Measurements from ENCODE around the gene GRIN3B.

The GRIN3B gene

GRCh38 chr19:973726-974563, 26.3 kb upstream of the GRIN3B start:
- Histone ChIP-seq H3K27me3 (ENCODE audit: insufficient read depth, low read depth) (no peaks in the 10 kb centered on the region), H3K4me2 (no peak overlapping the region), H3K4me1 (ENCODE audit: low read depth, poor library complexity, severe bottlenecking) (no peaks in the 10 kb centered on the region), H4K20me1 (ENCODE audit: insufficient read depth) (no peaks in the 10 kb centered on the region), H3K79me2 (ENCODE audit: insufficient read depth, low read depth) (no peaks in the 10 kb centered on the region), H3K9ac (no peak overlapping the region), H3K27ac (no peak overlapping the region), H2AFZ (ENCODE audit: low read depth) (no peak overlapping the region), H3K36me3 (ENCODE audit: insufficient read depth) (no peaks in the 10 kb centered on the region; the same call in 1 of the 2 replicates), H3K4me3 (IDR thresholded peaks at IDR 0.05; ENCODE audit: insufficient read depth, low read depth, low read length) (no peak overlapping the region)
- TF ChIP-seq, protein P1, sequence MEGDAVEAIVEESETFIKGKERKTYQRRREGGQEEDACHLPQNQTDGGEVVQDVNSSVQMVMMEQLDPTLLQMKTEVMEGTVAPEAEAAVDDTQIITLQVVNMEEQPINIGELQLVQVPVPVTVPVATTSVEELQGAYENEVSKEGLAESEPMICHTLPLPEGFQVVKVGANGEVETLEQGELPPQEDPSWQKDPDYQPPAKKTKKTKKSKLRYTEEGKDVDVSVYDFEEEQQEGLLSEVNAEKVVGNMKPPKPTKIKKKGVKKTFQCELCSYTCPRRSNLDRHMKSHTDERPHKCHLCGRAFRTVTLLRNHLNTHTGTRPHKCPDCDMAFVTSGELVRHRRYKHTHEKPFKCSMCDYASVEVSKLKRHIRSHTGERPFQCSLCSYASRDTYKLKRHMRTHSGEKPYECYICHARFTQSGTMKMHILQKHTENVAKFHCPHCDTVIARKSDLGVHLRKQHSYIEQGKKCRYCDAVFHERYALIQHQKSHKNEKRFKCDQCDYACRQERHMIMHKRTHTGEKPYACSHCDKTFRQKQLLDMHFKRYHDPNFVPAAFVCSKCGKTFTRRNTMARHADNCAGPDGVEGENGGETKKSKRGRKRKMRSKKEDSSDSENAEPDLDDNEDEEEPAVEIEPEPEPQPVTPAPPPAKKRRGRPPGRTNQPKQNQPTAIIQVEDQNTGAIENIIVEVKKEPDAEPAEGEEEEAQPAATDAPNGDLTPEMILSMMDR (conservative IDR thresholded peaks at IDR 0.05; ENCODE audit: low read depth, low read length): no peak

- Histone ChIP-seq H2AFZ (ENCODE audit: low read depth) (no peak overlapping the region), H3K27ac (no peak overlapping the region), H3K4me1 (ENCODE audit: low read depth, poor library complexity, severe bottlenecking) (no peaks in the 10 kb centered on the region), H4K20me1 (ENCODE audit: insufficient read depth) (no peaks in the 10 kb centered on the region), H3K4me2 (no peak overlapping the region), H3K36me3 (ENCODE audit: insufficient read depth) (no peaks in the 10 kb centered on the region; the same call in 1 of the 2 replicates), H3K4me3 (IDR thresholded peaks at IDR 0.05; ENCODE audit: insufficient read depth, low read depth, low read length) (no peak overlapping the region), H3K27me3 (ENCODE audit: insufficient read depth, low read depth) (no peaks in the 10 kb centered on the region), H3K9ac (no peak overlapping the region), H3K79me2 (ENCODE audit: insufficient read depth, low read depth) (no peaks in the 10 kb centered on the region)
- TF ChIP-seq, protein P1 (conservative IDR thresholded peaks at IDR 0.05; ENCODE audit: low read depth, low read length): no peak
These were observed 25.5 kb upstream of the GRIN3B start for GRCh38 chr19:974564-975257.

DNA sequence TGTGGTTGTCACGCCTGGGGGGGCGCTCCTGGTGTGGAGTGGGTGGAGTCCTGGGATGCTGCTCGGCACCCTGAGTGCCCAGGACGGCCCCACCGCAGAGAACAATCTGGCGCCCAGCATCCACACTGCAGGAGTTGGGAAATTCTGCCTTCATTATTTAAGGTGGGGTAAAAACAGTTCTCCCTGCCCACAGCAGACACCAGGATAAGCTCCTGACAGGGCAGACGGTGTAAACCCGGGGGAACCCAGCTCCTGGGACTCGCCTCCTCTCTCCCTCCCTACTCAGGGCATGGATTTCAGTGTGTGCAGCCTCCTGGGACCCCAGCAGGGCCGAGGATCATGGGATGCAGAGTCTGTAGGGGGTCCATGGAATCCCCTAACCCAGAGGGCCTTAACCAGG, 23.7 kb upstream of the GRIN3B start:
- no peaks in the 10 kb centered on the region for H4K20me1 ChIP-seq (ENCODE audit: insufficient read depth)

DNA sequence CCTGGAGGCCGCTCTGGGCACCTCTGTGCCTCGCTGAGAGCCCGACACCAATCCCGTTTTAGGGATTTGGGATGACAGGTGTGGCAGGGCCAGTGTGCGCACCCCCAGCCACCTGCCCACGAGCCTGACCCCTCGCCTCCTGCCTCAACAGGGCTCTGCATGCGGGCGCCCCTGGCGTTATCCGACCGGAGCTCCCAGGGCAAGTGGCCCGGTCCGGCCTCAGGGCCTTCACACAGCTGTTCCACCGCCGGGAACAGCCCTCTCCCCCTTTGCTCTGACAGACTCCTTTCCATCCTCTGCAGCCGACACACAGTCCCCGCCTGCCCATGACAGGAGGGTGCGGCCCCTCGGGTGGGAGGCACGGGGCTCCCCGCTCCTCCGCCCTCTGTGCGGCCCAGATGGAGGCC, 23.2 kb upstream of the GRIN3B start:
- Histone ChIP-seq H3K9ac (no peak overlapping the region), H3K4me3 (IDR thresholded peaks at IDR 0.05; ENCODE audit: insufficient read depth, low read depth, low read length) (no peak overlapping the region), H4K20me1 (ENCODE audit: insufficient read depth) (no peaks in the 10 kb centered on the region), H3K4me1 (ENCODE audit: low read depth, poor library complexity, severe bottlenecking) (no peaks in the 10 kb centered on the region), H3K79me2 (ENCODE audit: insufficient read depth, low read depth) (no peaks in the 10 kb centered on the region), H3K27ac (no peak overlapping the region), H3K4me2 (no peak overlapping the region), H2AFZ (ENCODE audit: low read depth) (no peak overlapping the region), H3K36me3 (ENCODE audit: insufficient read depth) (no peaks in the 10 kb centered on the region), H3K27me3 (ENCODE audit: insufficient read depth, low read depth) (no peaks in the 10 kb centered on the region)
- TF ChIP-seq, protein P1 (conservative IDR thresholded peaks at IDR 0.05; ENCODE audit: low read depth, low read length): no peak

More for the DNA sequence above, 23.7 kb upstream of the GRIN3B start:
- Histone ChIP-seq H3K79me2 (ENCODE audit: insufficient read depth, low read depth) (no peaks in the 10 kb centered on the region), H2AFZ (ENCODE audit: low read depth) (no peak overlapping the region), H3K4me2 (no peak overlapping the region), H3K27me3 (ENCODE audit: insufficient read depth, low read depth) (no peaks in the 10 kb centered on the region), H3K27ac (no peak overlapping the region), H3K9ac (no peak overlapping the region), H3K36me3 (ENCODE audit: insufficient read depth) (no peaks in the 10 kb centered on the region), H3K4me1 (ENCODE audit: low read depth, poor library complexity, severe bottlenecking) (no peaks in the 10 kb centered on the region), H3K4me3 (IDR thresholded peaks at IDR 0.05; ENCODE audit: insufficient read depth, low read depth, low read length) (no peak overlapping the region)
- TF ChIP-seq, protein P1 (conservative IDR thresholded peaks at IDR 0.05; ENCODE audit: low read depth, low read length): no peak
